SH-SY5Y (cell line): ENCODE data around the gene PIGH.

Source experiments
- GATA2 ChIP-seq: IDR thresholded peaks from 2 replicates; pipeline ENCODE4 v1.6.1; 2011; ENCODE audit warnings: mild to moderate bottlenecking, low read depth, low read length
- GATA3 ChIP-seq: IDR thresholded peaks from 2 replicates; pipeline ENCODE4 v1.6.1; 2011; ENCODE audit warnings: low read depth, mild to moderate bottlenecking, low read length, moderate library complexity

DNA sequence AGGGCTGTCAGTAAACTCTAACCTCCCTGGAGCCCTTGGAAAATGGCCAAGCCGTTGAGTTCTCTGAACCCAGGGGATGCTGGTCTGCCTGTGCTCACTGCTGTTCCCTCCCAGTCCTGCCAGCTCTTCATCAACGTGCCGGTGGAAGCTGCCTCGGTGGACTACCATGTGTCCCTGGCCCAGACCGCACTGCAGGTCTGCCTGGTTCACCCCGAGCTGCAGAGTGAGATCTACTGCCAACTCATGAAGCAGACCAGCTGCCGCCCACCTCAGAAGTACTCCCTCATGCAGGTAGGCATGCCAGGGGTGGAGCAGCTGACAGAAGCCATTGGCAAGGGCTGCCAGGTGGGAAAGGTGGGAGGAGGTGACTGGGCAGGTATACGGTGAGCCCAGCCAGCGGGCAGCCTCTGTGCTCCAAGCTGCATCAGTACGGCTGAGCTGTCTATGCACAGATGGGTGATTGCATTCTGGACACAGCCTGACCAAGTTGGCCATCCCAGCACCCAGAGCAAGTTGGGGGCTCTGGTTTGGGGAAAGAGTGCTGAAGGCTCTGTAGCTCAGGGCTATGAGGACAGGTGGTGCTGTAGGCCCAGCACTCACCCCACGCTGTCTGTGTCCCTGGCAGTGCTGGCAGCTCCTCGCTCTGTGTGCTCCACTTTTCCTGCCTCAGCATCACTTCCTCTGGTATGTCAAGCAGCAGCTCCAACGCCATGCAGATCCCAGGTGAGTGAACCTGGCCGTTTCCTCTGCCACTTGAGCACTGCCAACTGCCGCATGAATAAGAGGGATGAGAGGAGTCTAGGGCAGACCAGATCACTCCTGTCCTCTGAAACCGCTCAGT is 21.9 kb downstream of the PIGH start:
- TF ChIP-seq GATA3 (no peak), GATA2 (no peak)
